NT2/D1 (cell line): Measurements from ENCODE around the gene HSD17B1.

Source experiments
- YY1 ChIP-seq: IDR thresholded peaks from 2 replicates; pipeline ENCODE4 v1.6.1; 2011; ENCODE audit not compliant: insufficient read length, insufficient read depth
- ZNF274 ChIP-seq: IDR thresholded peaks from 2 replicates; pipeline ENCODE4 v1.6.1; 2011; ENCODE audit warnings: mild to moderate bottlenecking, low read depth, low read length

DNA sequence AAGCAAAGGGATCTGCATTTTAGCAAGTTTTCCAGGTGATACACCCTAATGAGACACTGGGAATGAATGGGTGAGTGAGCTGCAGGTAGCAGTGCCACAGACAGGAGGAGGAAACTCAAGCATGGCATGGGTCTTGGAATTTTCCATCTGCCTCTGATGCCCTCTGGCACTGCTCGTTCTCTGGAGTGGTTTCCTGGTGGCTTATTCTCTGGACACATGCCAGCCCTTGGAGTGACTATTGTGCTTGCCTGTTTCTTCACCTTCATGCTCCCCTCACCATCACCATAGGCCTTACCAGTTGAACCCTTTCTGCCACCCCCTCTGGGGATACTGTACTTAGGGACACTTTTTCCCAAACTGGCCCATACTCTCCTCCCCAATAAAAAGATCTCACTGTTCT lies 10.8 kb downstream of the HSD17B1 start:
- TF ChIP-seq YY1 (no peak), ZNF274 (no peak)
